ENCODE results near the gene OXCT1.

Gene OXCT1

GRCh38 chr5:41695920-41696582 is 174.2 kb downstream of the OXCT1 start:
- no peak overlapping the region for H3K9ac ChIP-seq (ENCODE audit: low read length)
- no peak overlapping the region for H3K4me3 ChIP-seq (ENCODE audit: low read depth in 1 of 2, low read length in 2 of 2)
- H3K27ac ChIP-seq (ENCODE audit: low read depth, low read length) = no peak overlapping the region
- no peaks in the 10 kb centered on the region for H3K9me3 ChIP-seq (ENCODE audit: low read length)
- H3K36me3 ChIP-seq (ENCODE audit: insufficient read depth, low read length) = no peaks in the 10 kb centered on the region
- no peaks in the 10 kb centered on the region for H3K4me1 ChIP-seq (ENCODE audit: insufficient read depth, low read length)
- no peaks in the 10 kb centered on the region for H3K27me3 ChIP-seq (ENCODE audit: control insufficient read depth in 1 of 2, insufficient read depth in 2 of 2, low read length in 2 of 2)

GRCh38 chr5:41686767-41687166 is 183.5 kb downstream of the OXCT1 start:
- Histone ChIP-seq H3K27me3 (ENCODE audit: control insufficient read depth in 1 of 2, insufficient read depth in 2 of 2, low read length in 2 of 2) (no peaks in the 10 kb centered on the region), H3K36me3 (ENCODE audit: insufficient read depth, low read length) (no peaks in the 10 kb centered on the region), H3K9me3 (ENCODE audit: low read length) (no peaks in the 10 kb centered on the region), H3K4me1 (ENCODE audit: insufficient read depth, low read length) (no peaks in the 10 kb centered on the region), H3K4me3 (ENCODE audit: low read depth in 1 of 2, low read length in 2 of 2) (no peak overlapping the region), H3K27ac (ENCODE audit: low read depth, low read length) (no peak overlapping the region), H3K9ac (ENCODE audit: low read length) (no peak overlapping the region)

GRCh38 chr5:41686191-41686590 is 184.0 kb downstream of the OXCT1 start:
- H3K36me3 ChIP-seq (ENCODE audit: insufficient read depth, low read length) = no peaks in the 10 kb centered on the region
- no peaks in the 10 kb centered on the region for H3K27me3 ChIP-seq (ENCODE audit: control insufficient read depth in 1 of 2, insufficient read depth in 2 of 2, low read length in 2 of 2)
- H3K9ac ChIP-seq (ENCODE audit: low read length) = no peak overlapping the region
- no peak overlapping the region for H3K4me3 ChIP-seq (ENCODE audit: low read depth in 1 of 2, low read length in 2 of 2)
- H3K27ac ChIP-seq (ENCODE audit: low read depth, low read length) = no peak overlapping the region
- H3K4me1 ChIP-seq (ENCODE audit: insufficient read depth, low read length) = no peaks in the 10 kb centered on the region
- no peaks in the 10 kb centered on the region for H3K9me3 ChIP-seq (ENCODE audit: low read length)

- Histone ChIP-seq H3K9ac (ENCODE audit: low read length) (no peak overlapping the region), H3K27me3 (ENCODE audit: control insufficient read depth in 1 of 2, insufficient read depth in 2 of 2, low read length in 2 of 2) (no peaks in the 10 kb centered on the region), H3K9me3 (ENCODE audit: low read length) (no peaks in the 10 kb centered on the region), H3K4me1 (ENCODE audit: insufficient read depth, low read length) (no peaks in the 10 kb centered on the region), H3K4me3 (ENCODE audit: low read depth in 1 of 2, low read length in 2 of 2) (no peak overlapping the region), H3K27ac (ENCODE audit: low read depth, low read length) (no peak overlapping the region), H3K36me3 (ENCODE audit: insufficient read depth, low read length) (no peaks in the 10 kb centered on the region)
These were observed 187.0 kb downstream of the OXCT1 start for GRCh38 chr5:41683181-41683580.

GRCh38 chr5:41682641-41683040 is 187.6 kb downstream of the OXCT1 start:
- Histone ChIP-seq H3K27me3 (ENCODE audit: control insufficient read depth in 1 of 2, insufficient read depth in 2 of 2, low read length in 2 of 2) (no peaks in the 10 kb centered on the region), H3K36me3 (ENCODE audit: insufficient read depth, low read length) (no peaks in the 10 kb centered on the region), H3K4me3 (ENCODE audit: low read depth in 1 of 2, low read length in 2 of 2) (no peak overlapping the region), H3K9ac (ENCODE audit: low read length) (no peak overlapping the region), H3K9me3 (ENCODE audit: low read length) (no peaks in the 10 kb centered on the region), H3K27ac (ENCODE audit: low read depth, low read length) (no peak overlapping the region), H3K4me1 (ENCODE audit: insufficient read depth, low read length) (no peaks in the 10 kb centered on the region)

- Histone ChIP-seq H3K36me3 (ENCODE audit: insufficient read depth, low read length) (no peaks in the 10 kb centered on the region), H3K4me3 (ENCODE audit: low read depth in 1 of 2, low read length in 2 of 2) (no peak overlapping the region), H3K27ac (ENCODE audit: low read depth, low read length) (no peak overlapping the region), H3K4me1 (ENCODE audit: insufficient read depth, low read length) (no peaks in the 10 kb centered on the region), H3K27me3 (ENCODE audit: control insufficient read depth in 1 of 2, insufficient read depth in 2 of 2, low read length in 2 of 2) (no peaks in the 10 kb centered on the region), H3K9me3 (ENCODE audit: low read length) (no peaks in the 10 kb centered on the region), H3K9ac (ENCODE audit: low read length) (no peak overlapping the region)
These were observed 188.4 kb downstream of the OXCT1 start for GRCh38 chr5:41681840-41682239.
